ENCODE results near the gene SPINK1.
"Not testable (repeated sequence)": the region's sequence is repeated elsewhere in the genome, so short reads cannot be mapped to it uniquely, and the experiment has no call there.

The SPINK1 gene, protein sequence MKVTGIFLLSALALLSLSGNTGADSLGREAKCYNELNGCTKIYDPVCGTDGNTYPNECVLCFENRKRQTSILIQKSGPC

DNA sequence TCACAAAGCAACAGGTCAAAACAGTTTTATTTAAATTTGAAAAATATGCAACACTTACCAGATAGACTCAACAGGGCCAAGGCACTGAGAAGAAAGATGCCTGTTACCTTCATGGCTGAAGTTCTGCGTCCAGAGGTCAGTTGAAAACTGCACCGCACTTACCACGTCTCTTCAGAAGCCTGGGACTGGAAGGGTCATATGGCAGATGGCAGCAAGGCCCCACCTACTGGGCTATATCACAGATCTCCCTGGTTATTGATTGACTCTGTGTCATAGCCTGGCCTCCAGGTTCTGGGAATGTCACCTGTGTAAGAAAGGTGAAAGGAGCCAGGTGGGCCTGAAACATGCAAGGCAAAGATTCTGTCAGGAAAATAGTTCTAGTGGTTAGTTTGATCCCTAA, at the start of gene SPINK1:
Gene SPINK1, minus strand, starts transcription at position 207 of the 400 bp plus-strand sequence. Its CDS starts 94 bp downstream, at position 113.
- no peak for DNase-seq

DNA sequence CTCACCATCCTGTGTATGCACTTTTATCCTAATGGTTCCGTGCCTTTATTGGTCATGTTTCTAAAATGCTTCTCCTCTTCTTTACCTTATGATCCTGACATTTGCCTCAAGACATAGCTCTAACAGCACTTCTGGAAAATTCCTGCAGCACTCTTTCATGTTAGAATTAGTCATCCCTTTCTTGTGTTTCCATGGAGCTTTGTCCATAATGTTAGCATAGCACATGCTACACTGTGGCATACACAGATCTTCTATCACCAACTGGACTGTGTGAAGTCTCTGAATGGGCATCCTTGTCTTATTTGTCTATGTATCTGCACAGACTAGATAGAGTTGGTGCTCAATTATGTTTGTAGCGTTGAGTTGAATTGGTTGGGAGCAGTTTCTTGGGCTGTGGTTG, 49.0 kb upstream of the SPINK1 start:
- no peak for DNase-seq

DNA sequence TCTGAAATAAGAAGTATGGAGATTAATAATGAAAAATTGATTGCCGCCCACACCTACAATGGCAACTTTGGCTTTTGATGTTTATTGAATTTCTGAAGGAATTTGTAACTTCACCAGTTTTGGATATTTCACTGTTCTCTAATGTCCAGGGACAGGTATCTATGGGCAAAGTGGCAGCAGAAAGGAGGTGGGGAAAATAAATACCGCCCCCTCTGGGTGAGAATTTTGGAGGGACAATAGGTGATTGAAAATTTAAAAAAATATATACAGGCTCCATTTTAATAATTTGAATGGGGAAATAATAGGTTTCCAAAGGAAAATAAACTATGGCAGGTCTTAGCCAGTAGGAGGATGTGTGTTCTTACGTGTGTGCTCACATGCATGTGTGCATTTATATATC, 48.3 kb upstream of the SPINK1 start:
- DNase-seq = no peak

DNA sequence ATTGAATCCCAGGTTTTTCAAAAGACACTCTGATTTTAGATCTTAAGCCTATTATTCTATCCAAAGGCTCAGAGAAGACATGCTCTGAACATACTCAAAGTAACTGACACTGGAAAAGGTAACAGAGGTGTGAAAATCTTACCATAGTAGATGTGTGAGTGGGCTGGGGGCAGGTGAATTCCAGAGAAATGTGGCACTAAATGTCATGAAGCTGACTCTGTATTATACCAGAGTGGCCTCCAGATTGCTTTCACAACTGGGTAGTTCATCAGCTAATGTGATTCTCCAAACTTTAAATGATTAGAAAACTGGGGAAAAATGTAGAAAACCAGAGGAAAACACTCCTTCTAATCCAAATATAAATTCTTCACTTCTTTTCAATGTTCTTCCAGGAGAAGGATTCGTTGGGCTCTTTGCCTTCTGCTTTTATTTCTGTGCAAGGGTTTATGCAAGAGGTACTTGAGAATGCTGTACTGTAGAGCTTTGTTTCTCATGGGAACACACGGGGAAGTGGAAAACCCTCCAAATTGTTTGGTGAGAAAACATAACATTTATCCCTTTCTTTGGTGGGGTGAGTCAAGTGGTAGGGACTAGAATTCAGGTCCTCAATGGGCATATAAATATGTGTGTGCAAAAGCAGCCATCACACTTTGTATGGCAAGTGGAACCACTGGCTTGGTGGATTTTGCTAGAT, 46.7 kb upstream of the SPINK1 start, which contains the start of gene SCGB3A2:
Gene SCGB3A2, plus strand, starts transcription at position 646 of the 694 bp plus-strand sequence. CDS start 93 bp downstream, outside the sequence.
- no peak for DNase-seq

DNA sequence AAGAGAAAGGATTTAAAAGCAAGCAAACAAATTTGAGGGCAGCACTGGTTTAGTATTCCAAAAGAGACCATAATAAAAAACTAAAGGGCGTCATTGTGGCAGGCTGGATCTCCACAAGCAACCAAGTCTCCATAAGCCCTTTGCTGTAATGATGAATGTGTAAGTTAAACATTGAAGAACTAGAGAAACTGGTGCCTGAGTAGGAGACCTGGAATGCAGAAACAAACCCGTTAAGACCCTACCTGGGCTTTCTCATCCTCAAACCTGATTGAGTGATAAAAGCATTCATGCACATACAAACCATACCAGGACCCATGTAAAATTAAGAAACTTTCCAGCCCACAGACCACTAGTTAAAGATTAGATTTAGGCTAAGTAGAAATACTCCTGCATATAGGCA, 45.2 kb upstream of the SPINK1 start:
- no peak for DNase-seq

DNA sequence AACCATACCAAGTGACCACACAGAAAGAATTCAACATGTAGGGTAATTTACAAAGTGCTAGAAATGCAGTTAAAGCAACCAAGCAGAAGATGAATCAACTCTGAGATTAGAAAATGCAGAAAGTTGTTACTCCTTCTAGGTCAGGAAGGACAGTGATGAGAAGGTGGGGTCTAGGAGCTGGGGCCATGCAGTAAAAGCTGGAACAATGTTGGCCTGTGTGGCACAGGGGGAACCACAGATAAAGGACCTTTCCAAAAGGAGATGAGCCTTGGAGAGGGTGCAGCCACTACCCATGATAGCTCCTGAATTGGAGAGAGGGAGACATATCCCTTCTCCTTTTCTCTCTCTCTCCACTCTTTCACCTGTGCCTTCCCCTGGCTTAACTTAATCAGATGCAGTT, 44.7 kb upstream of the SPINK1 start:
- DNase-seq = no peak

DNA sequence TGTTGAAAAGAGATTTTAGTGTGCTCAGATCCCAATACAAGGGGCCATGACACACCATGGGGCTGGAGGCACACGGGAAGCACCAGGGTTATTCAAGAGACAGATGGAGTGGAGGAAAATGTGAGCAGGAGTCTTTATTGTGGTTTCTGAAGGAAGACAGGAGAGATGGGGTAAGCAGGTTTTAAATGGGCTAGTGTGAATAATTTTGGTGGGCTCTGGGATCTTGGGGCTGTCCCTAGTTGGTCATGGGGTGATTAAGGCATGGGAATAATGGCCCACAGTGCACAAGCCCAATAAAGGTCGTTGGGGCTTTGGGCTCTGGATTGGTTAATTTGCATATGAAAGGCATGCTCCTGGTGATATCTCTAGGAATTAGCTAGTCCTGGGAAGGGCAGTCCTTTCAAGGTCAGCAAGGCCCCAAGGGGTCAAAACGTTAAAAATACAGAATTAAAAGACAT, 43.5 kb upstream of the SPINK1 start:
- DNase-seq = no peak

DNA sequence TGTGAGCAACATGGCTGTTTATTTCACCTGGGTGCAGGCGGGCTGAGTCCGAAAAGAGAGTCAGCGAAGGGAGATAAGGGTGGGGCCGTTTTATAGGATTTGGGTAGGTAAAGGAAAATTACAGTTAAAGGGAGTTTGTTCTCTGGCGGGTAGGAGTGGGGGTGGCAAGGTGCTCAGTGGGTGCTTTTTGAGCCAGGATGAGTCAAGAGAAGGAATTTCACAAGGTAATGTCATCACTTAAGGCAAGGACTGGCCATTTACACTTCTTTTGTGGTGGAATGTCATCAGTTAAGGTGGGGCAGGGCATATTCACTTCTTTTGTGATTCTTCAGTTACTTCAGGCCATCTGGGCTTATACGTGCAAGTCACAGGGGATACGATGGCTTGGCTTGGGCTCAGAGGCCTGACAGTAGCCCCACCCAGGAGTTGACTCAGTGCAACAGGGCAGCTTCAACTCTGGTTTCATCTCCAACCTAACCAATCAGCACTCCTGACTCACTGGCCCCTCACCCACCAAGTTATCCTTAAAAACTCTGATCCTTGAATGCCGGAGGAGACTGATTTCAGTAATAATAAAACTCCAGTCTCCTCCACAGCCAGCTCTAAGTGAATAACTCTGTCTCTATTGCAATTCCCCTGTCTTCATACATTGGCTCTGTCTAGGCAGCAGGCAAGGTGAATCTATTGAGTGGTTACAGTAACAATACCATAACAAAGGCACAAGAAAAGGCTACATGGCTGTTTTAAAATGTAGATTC, 42.8 kb upstream of the SPINK1 start:
- DNase-seq = not testable (repeated sequence)

DNA sequence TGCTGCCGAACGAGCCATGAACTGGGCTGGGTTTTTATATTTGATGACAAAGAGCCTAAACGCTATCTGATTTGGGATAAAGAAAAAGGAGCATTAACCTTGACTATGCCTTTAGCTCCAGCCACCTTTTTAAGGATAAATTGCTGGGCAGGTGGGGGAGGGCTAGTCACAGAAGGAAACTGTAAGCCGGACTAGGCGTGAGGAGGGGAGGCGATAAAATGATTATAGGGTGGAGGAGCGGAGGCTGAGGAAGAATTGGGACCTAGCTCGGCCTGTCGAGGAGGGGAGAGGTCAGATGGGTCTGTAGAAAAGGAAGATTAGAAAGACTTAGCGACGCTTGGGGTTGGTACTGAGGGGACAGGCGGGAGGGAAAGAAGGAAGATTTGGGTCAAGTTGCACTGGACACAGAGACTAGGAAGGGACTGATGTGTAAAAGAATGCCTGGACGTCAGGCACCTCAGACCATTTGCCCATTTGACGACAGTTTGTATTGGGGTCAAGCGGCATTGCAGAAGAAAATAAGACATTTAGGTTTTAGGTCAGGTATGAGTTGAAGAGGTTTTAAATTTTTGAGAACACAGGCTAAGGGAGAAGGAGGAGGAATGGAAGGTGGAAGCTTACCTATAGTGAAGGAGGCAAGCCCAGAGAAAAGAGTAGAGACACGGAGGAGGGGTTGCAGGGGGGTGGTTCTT, 41.4 kb upstream of the SPINK1 start:
- DNase-seq = not testable (repeated sequence)

DNA sequence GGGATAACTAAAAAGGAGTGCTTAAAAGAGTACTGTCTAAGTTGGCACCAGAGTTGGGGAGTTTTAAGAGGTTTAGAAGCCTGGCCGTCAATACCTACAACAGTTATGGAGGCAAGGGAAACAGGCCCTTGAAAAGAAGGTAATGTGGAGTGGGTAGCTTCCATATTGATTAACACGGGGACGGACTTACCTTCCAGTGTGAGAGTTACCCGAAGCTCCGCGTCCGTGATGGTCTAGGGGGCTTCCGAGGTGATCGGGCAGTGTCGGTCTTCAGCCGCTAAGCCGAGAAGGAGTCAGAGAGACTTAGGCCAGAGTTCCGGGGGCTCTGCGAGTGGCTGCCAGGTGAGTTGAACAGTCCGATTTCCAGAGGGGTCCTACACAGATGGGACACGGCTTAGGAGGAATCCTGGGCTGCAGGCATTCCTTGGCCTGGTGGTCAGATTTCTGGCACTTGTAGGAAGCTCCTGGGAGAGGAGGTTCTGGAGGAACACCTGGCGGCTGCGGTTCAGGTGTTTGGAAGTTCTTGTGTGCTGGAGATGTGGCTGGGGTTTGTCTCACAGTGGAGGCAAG, 40.6 kb upstream of the SPINK1 start:
- not testable (repeated sequence) for DNase-seq

DNA sequence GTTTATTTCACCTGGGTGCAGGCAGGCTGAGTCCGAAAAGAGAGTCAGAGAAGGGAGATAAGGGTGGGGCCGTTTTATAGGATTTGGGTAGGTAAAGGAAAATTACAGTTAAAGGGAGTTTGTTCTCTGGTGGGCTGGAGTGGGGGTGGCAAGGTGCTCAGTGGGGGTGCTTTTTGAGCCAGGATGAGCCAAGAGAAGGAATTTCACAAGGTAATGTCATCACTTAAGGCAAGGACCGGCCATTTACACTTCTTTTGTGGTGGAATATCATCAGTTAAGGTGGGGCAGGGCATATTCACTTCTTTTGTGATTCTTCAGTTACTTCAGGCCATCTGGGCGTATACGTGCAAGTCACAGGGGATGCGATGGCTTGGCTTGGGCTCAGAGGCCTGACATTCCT, 38.4 kb upstream of the SPINK1 start:
- DNase-seq = not testable (repeated sequence)

DNA sequence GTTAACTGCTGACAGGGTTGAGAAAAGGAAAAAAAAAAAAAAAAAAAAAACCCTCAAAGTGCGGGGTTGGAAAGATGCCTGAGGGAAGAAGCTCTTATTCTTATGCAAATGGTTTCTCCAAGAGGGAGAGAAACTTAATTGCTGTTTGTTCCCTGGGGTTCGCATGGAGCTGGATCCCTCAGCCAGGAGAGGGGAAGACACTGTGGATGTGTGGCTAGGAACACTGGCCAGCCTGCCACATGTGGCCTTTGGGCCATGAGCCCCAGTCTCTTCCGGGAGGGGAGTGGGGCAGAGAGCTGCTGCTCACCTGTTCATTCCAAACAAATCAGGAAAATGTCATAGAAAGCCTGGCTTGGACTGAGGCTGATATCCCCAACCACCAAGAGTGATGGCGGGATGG, 37.6 kb upstream of the SPINK1 start:
- no peak for DNase-seq

DNA sequence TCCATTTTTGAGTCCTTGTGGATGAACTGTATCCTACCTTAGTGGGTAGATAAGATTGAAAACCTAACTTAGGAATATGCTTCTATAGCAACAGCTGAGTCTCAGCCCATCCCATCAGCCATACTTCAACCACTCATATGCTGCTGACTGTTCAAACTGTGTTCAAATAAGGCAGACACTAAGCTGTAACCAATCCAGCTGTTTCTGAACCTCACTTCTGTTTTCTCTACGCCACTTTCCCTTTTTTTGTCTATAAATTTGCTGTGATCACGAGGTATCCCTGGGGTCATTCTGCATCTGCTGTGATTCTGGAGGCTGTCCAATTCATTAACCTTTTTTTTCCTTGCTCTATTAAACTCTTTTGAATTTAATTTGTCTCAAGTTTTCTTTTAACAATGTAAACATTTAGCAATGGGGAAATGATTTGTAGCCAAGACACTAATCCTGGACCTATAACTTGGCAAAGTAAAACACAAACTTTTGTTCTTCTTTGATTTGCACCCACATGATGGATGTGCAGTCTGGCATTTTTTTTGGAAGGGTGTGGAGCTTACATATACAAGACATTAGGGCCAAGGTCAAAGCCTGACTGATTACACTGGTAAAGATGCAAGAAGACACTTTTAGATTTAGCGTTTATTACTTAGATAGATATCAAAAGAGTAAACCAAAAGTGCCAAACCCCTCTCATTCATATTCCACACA, 32.1 kb upstream of the SPINK1 start:
- DNase-seq = no peak

DNA sequence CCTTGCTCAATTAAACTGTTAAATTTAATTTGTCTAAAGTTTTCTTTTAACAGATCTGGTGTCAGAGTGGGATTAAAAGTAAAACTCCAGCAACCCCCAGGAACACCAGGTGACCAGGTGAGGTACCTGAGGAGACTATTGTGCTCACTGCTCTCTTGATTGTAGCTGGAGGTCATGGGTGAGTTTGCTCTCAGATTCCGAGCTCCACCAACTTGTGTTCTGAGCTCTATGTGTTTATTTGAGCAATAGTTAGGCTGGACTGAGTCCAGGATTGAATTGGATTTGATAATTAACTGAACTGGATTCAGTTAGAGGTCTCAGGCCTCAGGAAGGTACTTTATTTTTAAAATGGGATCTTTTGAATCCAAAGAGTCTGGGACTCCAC, 29.2 kb upstream of the SPINK1 start:
- DNase-seq = no peak

DNA sequence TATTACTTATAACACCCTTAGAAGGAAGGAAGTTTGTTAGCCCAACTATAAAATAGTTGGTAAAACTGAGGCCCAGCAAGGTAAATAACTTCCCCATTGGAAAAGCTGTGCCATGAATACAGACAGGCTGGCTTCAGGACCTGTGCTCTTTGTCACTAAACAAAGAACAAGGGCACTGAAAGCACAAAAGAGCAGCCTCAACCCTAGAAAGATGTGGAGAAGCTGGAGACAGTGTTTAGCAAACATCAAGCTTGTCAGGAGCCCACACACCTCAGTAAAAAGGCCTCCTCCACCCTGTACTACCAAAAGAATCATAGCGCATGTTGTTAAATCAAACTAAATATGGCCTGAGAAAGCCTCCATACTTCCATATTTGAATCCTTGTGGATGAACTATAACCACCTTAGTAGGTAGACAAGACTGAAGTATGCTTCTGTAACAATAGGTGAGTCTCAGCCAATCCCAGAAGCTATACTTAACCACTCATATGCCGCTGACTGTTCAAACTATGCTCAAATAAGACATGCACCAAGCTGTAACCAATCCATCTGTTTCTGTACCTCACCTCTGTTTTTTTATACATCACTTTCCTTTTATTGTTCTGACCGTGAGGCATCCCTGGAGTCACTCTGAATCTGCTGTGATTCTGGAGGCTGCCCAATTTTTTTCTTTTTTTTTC, 28.6 kb upstream of the SPINK1 start:
- no peak for DNase-seq

DNA sequence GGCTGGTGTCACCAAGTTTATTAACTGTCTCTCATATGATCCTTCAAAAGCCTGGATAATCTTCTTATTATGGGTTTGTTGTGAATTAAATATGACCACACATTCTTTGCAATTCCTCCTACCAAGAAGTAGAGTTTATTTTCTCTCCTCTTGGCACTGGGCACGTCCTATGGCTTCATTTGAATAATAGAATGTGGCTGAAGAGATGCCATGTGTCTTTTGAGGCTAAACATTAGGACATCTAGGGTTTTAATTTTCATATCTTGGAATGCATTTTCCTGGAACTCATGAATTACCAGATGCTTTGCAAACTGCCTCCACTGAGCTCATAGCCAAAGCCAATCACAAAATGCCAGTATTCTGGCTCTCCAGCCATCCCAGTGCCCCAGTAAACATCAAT, 27.1 kb upstream of the SPINK1 start:
- no peak for DNase-seq

DNA sequence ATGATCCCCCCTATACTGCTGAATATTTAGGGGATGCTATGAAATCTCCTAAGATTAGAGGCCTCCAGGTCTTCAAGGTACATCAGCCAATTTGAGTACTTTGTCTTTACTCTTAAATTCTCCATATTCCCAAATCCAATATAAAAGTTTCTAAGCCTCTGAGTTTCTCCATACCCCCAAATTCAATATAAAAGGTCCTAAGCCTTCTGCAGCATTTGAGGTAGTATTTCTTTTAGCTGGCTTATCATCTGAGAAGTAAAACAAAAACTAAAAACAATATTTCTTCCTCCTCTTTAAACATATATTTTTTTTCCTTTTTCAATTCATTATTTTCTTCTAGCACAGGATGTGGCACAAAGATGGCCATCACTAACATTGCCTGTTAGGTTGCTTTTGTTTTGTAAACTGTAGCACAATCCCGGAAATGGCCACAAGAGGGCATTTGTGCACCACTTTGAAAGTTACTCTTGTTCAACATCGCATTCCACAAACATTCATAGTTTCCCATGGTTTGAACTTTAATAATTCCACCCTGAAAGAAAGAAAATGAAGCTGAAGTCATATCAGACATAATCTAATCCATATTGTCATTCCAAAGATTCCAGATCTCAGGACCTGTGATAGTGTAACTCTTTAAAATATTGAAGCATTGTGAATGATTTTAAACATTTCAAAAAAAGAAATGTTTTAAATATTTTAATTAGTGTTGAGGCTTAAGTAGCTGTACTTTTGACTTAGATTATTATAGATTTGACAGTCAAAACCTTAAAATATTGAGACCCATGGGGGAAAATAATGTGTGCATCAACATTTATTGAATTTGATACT, 26.0 kb upstream of the SPINK1 start:
- peak; percentile 28 to 86 for DNase-seq

DNA sequence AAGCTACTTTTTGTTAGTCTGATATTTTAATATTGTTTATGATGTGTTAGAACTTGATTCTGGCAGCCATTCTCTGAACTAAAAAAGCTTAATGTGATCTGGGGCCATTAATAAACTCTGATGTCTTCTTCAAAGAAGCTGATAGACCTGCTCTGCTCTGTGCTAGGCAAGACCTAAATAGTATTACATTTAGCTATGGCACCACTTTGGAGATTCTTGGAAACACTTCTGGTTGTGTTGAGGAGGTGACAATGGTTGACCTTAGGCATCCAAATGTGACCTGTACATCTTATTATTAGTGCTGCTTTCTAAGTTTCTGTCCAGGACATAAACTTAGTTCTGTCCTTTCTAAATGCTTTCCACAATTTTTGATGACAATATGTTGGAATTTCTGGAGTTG, 25.3 kb upstream of the SPINK1 start:
- no peak for DNase-seq

DNA sequence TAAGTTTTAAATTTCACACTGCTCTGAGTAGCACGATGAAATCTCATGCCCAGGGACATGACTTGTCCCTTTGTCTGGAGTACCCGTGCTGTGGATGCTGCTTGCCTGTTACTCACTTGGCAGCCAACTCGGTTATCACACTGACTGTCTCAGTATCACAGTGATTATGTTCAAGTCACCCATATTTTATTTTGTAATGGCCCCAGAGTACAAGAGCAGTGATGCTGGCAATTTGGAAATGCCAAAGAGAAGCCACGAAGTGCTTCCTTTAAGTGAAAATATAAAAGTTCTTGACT, 24.3 kb upstream of the SPINK1 start:
- DNase-seq = no peak

DNA sequence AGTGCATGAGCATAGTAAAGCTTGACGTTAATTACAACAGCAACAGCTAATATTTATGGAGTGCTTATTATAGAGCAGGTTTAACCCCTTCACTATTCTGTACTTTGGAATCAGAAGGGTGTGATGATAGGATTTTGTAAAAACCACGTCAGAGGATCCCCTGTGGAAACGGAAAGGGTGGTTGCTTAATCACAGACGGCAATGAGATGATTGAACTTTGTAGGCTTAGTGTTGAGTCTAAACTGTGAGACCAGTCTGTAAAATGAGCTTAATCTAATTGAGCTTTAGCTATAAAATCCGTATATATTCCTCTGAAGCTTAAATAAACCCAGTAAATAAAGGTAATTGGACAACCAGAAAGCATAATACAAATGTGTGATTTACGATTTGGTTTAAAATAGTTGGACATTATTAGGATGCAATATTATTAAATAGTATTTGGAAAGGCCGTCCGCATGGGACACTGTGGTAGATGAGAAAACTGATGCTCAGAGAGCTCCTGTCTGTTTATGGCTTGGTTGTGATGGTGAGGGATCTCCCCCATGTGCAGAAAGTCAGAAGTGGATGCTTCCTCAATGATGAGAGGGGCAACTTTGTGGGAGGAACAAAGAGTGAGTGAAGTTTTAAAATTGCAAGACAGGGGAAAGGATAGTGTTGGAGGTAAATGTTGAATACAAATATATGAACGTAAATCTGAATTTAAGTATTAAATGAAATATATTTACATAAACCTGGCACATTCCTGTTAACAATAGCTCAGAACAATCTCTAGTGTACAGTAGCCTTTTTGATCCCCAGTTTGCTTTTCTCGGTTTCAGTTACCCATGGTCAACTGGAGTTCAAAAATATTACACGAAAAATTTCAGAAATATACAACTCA, 23.7 kb upstream of the SPINK1 start:
- no peak for DNase-seq
